Left ventricle myocardium inferior (tissue), 1 donor: ENCODE results near the gene IL1RAPL1. TPM values are rescaled to one million over a fixed set of nuclear protein-coding genes. Genes with fewer than 3 reads are reported as not detected.

Experiments used
- DNase-seq: peaks from one replicate; pipeline ENCODE4 v3.0.0-alpha.2; 2020
- H3K27ac ChIP-seq: fragments of 200-600 bp; replicated peaks from 2 replicates; pipeline ENCODE4 v1.8.0; 2021
- H3K27me3 ChIP-seq: fragments of 200-600 bp; 2 replicates; pipeline ENCODE4 v1.8.0; 2021; ENCODE audit warnings: low read depth
- H3K36me3 ChIP-seq: fragments of 200-600 bp; 2 replicates; pipeline ENCODE4 v1.8.0; 2021
- H3K4me1 ChIP-seq: fragments of 200-600 bp; 2 replicates; pipeline ENCODE4 v1.8.0; 2021
- H3K4me3 ChIP-seq: fragments of 200-600 bp; 2 replicates; pipeline ENCODE4 v1.8.0; 2021; ENCODE audit warnings: mild to moderate bottlenecking, moderate library complexity
- H3K9me3 ChIP-seq: fragments of 200-600 bp; replicated peaks from 2 replicates; pipeline ENCODE4 v1.8.0; 2021
- intact Hi-C: fragments of 100-400 bp; cut with micrococcal nuclease; formaldehyde crosslinking; loops from one replicate; pipeline ENCODE4 v1.11.0; 2022
- total RNA-seq: library from RNA; stranded (reverse); fragmentation: NEBNext Ultra II Directional; extraction: Animal tissue kit (Norgen Biotek cat#: 25700); gene quantifications from one replicate; pipeline ENCODE4 v1.2.1, GENCODE V29; 2021
- TF ChIP-seq, protein P1 (sequence below): fragments of 200-600 bp; IDR thresholded peaks from 2 replicates; pipeline ENCODE4 v1.8.0; 2021; ENCODE audit warnings: antibody characterized with exemption, mild to moderate bottlenecking, borderline replicate concordance
- donor health status: DM: no; HTN: yes; CAD: no; lungs with severe emphysema.

The IL1RAPL1 gene
- total RNA-seq, 1 donor from 2014 or later: 1.9 TPM

- Histone ChIP-seq H3K27me3 (no peaks in the 10 kb centered on the region), H3K9me3 (no peaks in the 10 kb centered on the region), H3K36me3 (no peaks in the 10 kb centered on the region), H3K27ac (no peak overlapping the region), H3K4me3 (no peak overlapping the region), H3K4me1 (no peaks in the 10 kb centered on the region)
- TF ChIP-seq, protein P1, sequence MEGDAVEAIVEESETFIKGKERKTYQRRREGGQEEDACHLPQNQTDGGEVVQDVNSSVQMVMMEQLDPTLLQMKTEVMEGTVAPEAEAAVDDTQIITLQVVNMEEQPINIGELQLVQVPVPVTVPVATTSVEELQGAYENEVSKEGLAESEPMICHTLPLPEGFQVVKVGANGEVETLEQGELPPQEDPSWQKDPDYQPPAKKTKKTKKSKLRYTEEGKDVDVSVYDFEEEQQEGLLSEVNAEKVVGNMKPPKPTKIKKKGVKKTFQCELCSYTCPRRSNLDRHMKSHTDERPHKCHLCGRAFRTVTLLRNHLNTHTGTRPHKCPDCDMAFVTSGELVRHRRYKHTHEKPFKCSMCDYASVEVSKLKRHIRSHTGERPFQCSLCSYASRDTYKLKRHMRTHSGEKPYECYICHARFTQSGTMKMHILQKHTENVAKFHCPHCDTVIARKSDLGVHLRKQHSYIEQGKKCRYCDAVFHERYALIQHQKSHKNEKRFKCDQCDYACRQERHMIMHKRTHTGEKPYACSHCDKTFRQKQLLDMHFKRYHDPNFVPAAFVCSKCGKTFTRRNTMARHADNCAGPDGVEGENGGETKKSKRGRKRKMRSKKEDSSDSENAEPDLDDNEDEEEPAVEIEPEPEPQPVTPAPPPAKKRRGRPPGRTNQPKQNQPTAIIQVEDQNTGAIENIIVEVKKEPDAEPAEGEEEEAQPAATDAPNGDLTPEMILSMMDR: no peak
- intact Hi-C loops: no loop called here
- DNase-seq: no peak
Measured at GRCh38 chrX:29890004-29890403, 1302.8 kb downstream of the IL1RAPL1 start.

DNA sequence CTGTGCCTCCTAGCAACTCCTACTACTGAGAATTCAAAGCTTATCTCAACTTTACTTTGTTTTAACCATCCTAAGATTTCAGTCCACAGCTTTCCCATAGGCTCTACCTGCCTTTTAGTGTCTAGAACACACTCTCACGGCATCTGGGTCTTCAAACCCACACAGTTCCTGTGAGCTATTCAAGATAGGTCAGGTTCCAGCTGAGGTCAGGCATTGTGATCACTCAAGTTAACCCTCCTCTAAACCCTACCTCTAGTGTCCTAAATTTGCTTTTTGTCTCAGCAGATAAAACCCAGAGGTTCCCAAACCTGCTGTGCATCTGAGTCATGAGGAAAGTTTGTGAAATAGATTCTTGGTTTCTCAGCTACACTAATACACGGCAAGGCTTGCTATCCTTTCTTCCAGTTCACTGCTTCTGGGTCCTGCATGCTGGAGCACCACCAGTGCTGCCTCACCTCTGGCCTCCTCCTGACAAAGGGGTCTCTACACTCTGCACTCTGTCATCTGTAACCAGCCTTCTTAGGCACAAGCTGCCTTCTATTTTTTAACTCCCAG is 1303.5 kb downstream of the IL1RAPL1 start:
- Histone ChIP-seq H3K4me1 (no peaks in the 10 kb centered on the region), H3K9me3 (no peaks in the 10 kb centered on the region), H3K36me3 (no peaks in the 10 kb centered on the region), H3K4me3 (no peak overlapping the region), H3K27ac (no peak overlapping the region), H3K27me3 (no peaks in the 10 kb centered on the region)
- TF ChIP-seq, protein P1: no peak
- intact Hi-C loops: no loop called here
- no peak for DNase-seq

- no peak overlapping the region for H3K27ac ChIP-seq
- no peaks in the 10 kb centered on the region for H3K4me1 ChIP-seq
- no peaks in the 10 kb centered on the region for H3K9me3 ChIP-seq
- no peak for DNase-seq
- intact Hi-C loops: no loop called here
- no peak overlapping the region for H3K4me3 ChIP-seq
- no peaks in the 10 kb centered on the region for H3K36me3 ChIP-seq
- H3K27me3 ChIP-seq: no peaks in the 10 kb centered on the region
- TF ChIP-seq, protein P1: no peak
Measured at GRCh38 chrX:29902004-29902403, 1314.8 kb downstream of the IL1RAPL1 start.

GRCh38 chrX:29903360-29903759 is 1316.1 kb downstream of the IL1RAPL1 start:
- intact Hi-C loops: no loop called here
- H3K36me3 ChIP-seq: no peaks in the 10 kb centered on the region
- no peaks in the 10 kb centered on the region for H3K27me3 ChIP-seq
- H3K27ac ChIP-seq: no peak overlapping the region
- no peaks in the 10 kb centered on the region for H3K9me3 ChIP-seq
- TF ChIP-seq, protein P1: peak; percentile 32
- H3K4me3 ChIP-seq: no peak overlapping the region
- H3K4me1 ChIP-seq: no peaks in the 10 kb centered on the region
- no peak for DNase-seq

DNA sequence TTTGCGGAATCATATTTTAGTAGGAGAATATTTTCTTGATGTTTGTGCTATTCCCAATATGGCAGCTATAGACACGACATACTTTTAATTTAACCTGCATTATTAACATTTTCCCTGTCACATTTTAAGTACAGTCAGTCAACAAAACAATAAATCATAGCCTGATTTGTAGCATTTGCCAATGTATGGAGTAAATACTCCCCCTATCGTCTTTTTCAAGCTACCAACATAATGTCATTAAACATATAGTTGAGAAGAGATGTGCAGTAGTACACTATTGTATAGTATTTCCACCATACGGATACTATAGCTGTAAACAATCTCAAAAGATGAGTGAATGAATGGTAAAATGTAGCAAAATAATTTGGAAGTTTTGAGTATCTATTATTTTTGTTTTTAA is 1324.4 kb downstream of the IL1RAPL1 start:
- intact Hi-C loops: no loop called here
- no peak for DNase-seq
- H3K36me3 ChIP-seq: no peaks in the 10 kb centered on the region
- no peaks in the 10 kb centered on the region for H3K4me1 ChIP-seq
- H3K27ac ChIP-seq: no peak overlapping the region
- no peak overlapping the region for H3K4me3 ChIP-seq
- TF ChIP-seq, protein P1: no peak
- no peaks in the 10 kb centered on the region for H3K27me3 ChIP-seq
- no peaks in the 10 kb centered on the region for H3K9me3 ChIP-seq
